VCaP (cell line): ENCODE data around the gene UBE2L3.
A peak's percentile ranks its signal among the peaks of the same experiment; 100 is the strongest.

ENCODE experiments used
- H3K27ac ChIP-seq: fragments of 450-650 bp; 2 replicates; pipeline ENCODE4 v1.5.1; 2017
- CTCF ChIP-seq: fragments of 450-650 bp; conservative IDR thresholded peaks from 2 replicates; pipeline ENCODE4 v1.5.1; 2017; ENCODE audit warnings: mild to moderate bottlenecking, moderate library complexity

UBE2L3 gene

GRCh38 chr22:21623648-21623970 is 56.1 kb downstream of the UBE2L3 start:
- H3K27ac ChIP-seq: peak overlapping the region; percentile 57
- TF ChIP-seq CTCF: no peak

DNA sequence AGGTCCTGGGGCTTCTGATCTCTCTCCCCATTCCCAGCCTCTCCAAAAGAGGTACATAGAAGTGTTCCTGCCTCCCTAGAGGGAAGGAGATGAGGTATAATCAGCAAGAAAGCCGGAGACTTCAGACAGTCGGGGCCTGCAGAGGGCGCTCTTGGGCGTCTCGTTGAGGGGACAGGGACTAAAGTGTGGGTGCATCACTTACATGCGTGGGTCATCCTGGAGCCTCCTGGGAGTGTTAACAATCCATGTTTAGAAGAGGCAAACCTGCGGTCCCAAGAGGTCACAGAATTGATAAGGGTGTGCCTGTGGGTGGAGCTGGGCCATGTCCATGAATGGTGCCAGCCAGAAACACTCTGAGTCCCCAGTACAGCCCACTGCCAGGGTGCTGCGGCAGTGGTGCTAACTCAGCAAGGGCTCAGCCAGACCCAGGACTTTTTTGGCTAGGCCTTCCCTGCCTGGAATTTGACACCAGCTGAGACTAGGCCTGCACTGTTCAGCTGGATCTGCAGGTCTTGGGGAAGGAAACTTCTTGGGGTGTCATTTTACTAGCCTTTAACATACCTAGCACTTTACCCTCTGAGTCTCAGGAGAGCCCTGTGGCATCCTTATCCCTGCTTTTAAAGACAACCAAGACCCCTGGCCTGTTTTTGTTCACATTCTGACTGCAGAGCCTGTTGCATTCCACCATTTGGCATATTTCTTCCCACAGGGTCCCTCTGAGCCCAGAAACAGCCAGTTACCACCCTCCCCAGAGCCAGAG is 56.8 kb downstream of the UBE2L3 start:
- H3K27ac ChIP-seq: peak overlapping the region; percentile 57
- TF ChIP-seq CTCF: peak; percentile 51

GRCh38 chr22:21624880-21625791 is 57.6 kb downstream of the UBE2L3 start:
- TF ChIP-seq CTCF: no peak
- peak overlapping the region; percentile 13; the same call in 1 of the 2 replicates for H3K27ac ChIP-seq

DNA sequence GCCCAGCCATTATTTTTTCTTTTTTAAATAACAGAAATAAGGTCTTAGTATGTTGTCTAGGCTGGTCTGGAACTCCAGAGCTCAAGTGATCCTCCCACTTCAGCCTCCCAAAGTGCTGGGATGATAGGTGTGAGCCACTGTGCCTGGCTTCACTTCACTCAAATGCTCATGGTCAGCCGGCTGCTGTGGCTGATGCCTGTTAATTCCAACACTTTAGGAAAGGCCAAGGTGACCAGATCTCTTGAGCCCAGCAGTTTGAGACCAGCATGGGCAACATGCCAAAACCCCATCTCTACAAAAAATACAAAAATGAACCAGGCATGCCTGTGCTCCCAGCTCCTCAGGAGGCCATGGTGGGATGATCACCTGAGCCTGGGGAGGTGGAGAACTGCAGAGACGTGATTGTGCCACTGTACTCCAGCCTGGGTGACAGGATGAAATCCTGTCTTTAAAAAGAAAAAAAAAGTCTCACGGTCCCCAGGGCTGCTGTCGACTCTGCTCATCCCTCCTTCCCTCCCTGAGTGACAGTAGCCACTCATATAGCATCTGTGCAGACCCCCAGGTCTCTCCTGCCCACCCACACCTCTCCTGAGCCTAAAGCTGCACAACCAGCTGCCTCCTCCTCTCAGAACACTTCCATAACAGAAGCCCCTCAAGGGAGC is 58.7 kb downstream of the UBE2L3 start:
- peak overlapping the region; percentile 25 for H3K27ac ChIP-seq
- no peak for TF ChIP-seq CTCF

DNA sequence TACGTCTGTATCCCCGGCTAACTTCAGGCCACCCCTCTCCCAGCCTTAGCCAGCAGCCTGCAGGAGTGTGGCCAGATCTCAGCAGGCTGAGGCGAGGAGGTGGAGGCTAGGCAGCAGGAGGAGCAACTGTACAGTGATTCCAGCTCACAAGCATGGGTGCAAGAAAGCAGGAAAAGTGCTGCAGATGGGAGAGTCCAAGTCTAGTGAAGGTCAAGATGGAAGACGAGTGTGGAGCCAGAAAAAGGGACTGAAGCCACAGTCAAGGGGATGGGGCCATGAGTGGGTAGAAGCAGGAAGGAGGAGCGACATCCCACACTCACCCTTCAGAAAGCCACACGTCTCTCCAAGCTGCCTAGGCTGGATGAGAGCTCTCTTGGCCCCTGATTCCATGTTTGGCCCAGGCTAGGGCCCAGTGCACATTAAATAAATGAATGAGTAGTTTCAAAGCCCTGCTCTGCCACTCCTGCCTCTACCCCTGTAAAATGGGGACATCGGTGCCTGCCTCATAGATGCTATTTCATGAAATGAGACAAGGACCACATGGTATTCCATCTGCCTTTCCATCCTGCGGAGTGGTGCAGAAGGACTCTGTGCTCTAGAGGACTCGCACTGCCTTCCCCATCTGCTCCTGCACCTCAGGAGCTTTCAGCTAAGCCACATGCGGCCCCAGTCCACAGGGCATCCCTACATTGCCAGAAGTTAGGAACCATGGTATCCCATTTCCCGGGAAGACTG is 59.4 kb downstream of the UBE2L3 start:
- H3K27ac ChIP-seq: peak overlapping the region; percentile 25

More for the DNA sequence above, 59.4 kb downstream of the UBE2L3 start:
- TF ChIP-seq CTCF: no peak
